Natural killer cell (primary cell): Measurements from ENCODE around the gene EXOC4. TPM values are rescaled to one million over a fixed set of nuclear protein-coding genes. Genes with fewer than 3 reads are reported as not detected.

Source experiments
- ATAC-seq, 3 donors: fragments of 150-1000 bp in 2 of 3; fragments of 200-7000 bp in 1 of 3; cut with Tn5 transposase; 1 replicate in 1 of 3; 2 replicates in 2 of 3; pipeline ENCODE4 v1.10.0; 2021; ENCODE audit warnings: mild to moderate bottlenecking in 2 of 3, moderate library complexity in 2 of 3
- DNase-seq, 2 donors: peaks; one replicate each; pipeline versions ENCODE4 v3.0.0 to v3.0.0-alpha.2; 2013 to 2021; ENCODE audit warnings: mixed read lengths in 1 of 2
- H3K27ac ChIP-seq: one replicate; pipeline ENCODE4 v1.5.1; 2013; ENCODE audit warnings: mild to moderate bottlenecking, low read length
- H3K27me3 ChIP-seq: one replicate; pipeline ENCODE4 v1.6.1; 2013; ENCODE audit warnings: low read length; ENCODE audit not compliant: control insufficient read depth, insufficient read depth
- H3K36me3 ChIP-seq: one replicate; pipeline ENCODE4 v1.6.1; 2013; ENCODE audit warnings: low read length; ENCODE audit not compliant: control insufficient read depth, insufficient read depth
- H3K4me1 ChIP-seq: one replicate; pipeline ENCODE4 v1.6.1; 2013; ENCODE audit warnings: low read length; ENCODE audit not compliant: control insufficient read depth, insufficient read depth
- H3K4me3 ChIP-seq: one replicate; pipeline ENCODE4 v1.5.1; 2013; ENCODE audit warnings: low read length
- H3K9me3 ChIP-seq: one replicate; pipeline ENCODE4 v1.6.1; 2013; ENCODE audit warnings: low read length; ENCODE audit not compliant: control insufficient read depth, insufficient read depth
- H3K27ac Mint-ChIP-seq, 2 donors: one replicate each; pipeline ENCODE4 v1.8.0; 2022; ENCODE audit warnings: mild to moderate bottlenecking in 2 of 2, mixed read lengths in 2 of 2, moderate library complexity in 1 of 2
- H3K27me3 Mint-ChIP-seq, 2 donors: one replicate each; pipeline ENCODE4 v1.8.0; 2022; ENCODE audit warnings: low read depth in 2 of 2, mixed read lengths in 2 of 2
- H3K36me3 Mint-ChIP-seq: one replicate; pipeline ENCODE4 v1.8.0; 2022; ENCODE audit warnings: mixed read lengths
- H3K4me1 Mint-ChIP-seq, 2 donors: one replicate each; pipeline ENCODE4 v1.8.0; 2022; ENCODE audit warnings: mixed read lengths in 2 of 2
- H3K4me3 Mint-ChIP-seq: one replicate; pipeline ENCODE4 v1.8.0; 2022; ENCODE audit warnings: mild to moderate bottlenecking, moderate library complexity, mixed read lengths
- H3K9me3 Mint-ChIP-seq, 2 donors: one replicate each; pipeline ENCODE4 v1.8.0; 2022; ENCODE audit warnings: mixed read lengths in 2 of 2
- CTCF ChIP-seq: fragments of 200-600 bp; IDR thresholded peaks from one replicate; pipeline ENCODE4 v1.8.0; 2022; ENCODE audit warnings: antibody characterized with exemption
- WGBS: methylation state at CpG from one replicate; pipeline ENCODE4 v1.1.7; 2013; ENCODE audit warnings: missing lambda C conversion rate; ENCODE audit not compliant: insufficient coverage; 5-methylcytosine and 5-hydroxymethylcytosine counted together
- intact Hi-C: fragments of 100-400 bp; cut with micrococcal nuclease; formaldehyde crosslinking; loops from one replicate; pipeline ENCODE4 v1.14.2; 2022
- total RNA-seq, 4 donors: library from RNA; stranded (reverse); fragments of 120-200 nt in 1 of 4; gene quantifications; one replicate each; pipeline versions ENCODE4 v1.2.3 to v1.2.4, GENCODE V29; 2013 to 2022

EXOC4 gene
- total RNA-seq, 3 donors from 2014 or later (not counting 1 experiment from before 2014, with no cell fraction given): 105 to 148 (median 123) TPM

- no peaks in the 10 kb centered on the region for H3K27me3 Mint-ChIP-seq
- WGBS: no CpG with 5 or more reads among the region's 3 CpGs
- no peak for TF ChIP-seq CTCF
- no peak overlapping the region for H3K4me3 ChIP-seq
- no peak for ATAC-seq
- no peak overlapping the region for H3K4me3 Mint-ChIP-seq
- H3K27me3 ChIP-seq: no peaks in the 10 kb centered on the region
- peaks cover 2 to 11% of the 10 kb centered on the region in 2 donors for H3K4me1 Mint-ChIP-seq
- intact Hi-C loops: no loop called here
- no peaks in the 10 kb centered on the region for H3K9me3 ChIP-seq
- peak overlapping the region in 1 of 2 donors; percentile 20 for H3K27ac Mint-ChIP-seq
- H3K36me3 ChIP-seq: no peaks in the 10 kb centered on the region
- H3K9me3 Mint-ChIP-seq: no peaks in the 10 kb centered on the region
- no peak for DNase-seq
- H3K36me3 Mint-ChIP-seq: no peaks in the 10 kb centered on the region
- no peak overlapping the region for H3K27ac ChIP-seq
- no peaks in the 10 kb centered on the region for H3K4me1 ChIP-seq
Observed at GRCh38 chr7:133714654-133715053, 461.8 kb downstream of the EXOC4 start.

DNA sequence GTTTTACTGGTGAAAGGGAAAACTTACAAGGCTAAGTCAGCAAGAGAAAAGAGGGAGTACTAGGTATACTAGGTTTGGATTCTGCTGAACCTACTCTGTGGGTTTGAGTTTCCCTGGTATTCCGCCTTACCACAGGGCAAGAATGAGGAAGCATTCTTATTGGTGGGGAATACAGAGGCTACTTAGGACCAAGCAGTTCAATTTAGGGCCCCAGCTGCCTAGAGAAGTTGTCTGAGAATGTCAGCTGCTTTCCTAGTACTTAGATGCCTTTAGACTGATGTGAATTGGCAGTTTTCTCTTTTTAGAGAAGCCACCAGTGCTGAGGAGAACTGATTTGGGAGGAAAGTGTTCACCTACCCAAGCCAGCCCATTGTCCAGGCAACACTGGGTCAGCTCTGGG, 465.3 kb downstream of the EXOC4 start:
- ATAC-seq: no peak

DNA sequence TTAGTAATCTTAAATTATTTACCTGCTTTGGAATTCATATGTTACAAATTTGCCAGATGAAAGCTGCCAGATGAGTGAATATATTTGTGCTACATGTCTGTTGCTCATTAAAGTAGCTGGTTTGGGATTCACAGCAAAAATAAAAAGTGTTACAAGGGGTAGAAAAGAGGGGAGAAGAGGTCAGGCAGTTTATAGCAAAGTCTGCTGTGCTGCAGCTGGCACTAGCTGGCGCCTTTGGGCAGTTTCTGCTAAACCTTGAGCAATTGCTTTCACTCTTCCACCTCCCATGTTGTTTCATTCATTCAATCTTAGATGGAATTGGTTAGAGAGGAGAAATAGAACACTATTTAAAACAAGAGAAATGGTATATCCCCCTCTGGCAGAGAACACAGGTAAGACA, 470.2 kb downstream of the EXOC4 start:
- WGBS: no CpG with 5 or more reads among the region's 1 CpG
- H3K27me3 Mint-ChIP-seq: no peaks in the 10 kb centered on the region
- no peak overlapping the region for H3K4me3 Mint-ChIP-seq
- Histone ChIP-seq H3K4me1 (no peaks in the 10 kb centered on the region), H3K36me3 (no peaks in the 10 kb centered on the region), H3K27me3 (no peaks in the 10 kb centered on the region), H3K27ac (no peak overlapping the region), H3K9me3 (no peaks in the 10 kb centered on the region), H3K4me3 (no peak overlapping the region)
- no peaks in the 10 kb centered on the region for H3K36me3 Mint-ChIP-seq
- H3K27ac Mint-ChIP-seq: no peak overlapping the region
- no peak for ATAC-seq
- H3K4me1 Mint-ChIP-seq: peaks cover 0 to 11% of the 10 kb centered on the region in 2 donors
- DNase-seq: no peak
- intact Hi-C loops: no loop called here
- TF ChIP-seq CTCF: no peak
- H3K9me3 Mint-ChIP-seq: no peaks in the 10 kb centered on the region

More for the DNA sequence above, 465.3 kb downstream of the EXOC4 start:
- no peak overlapping the region for H3K27ac Mint-ChIP-seq
- no peaks in the 10 kb centered on the region for H3K36me3 Mint-ChIP-seq
- Histone ChIP-seq H3K9me3 (no peaks in the 10 kb centered on the region), H3K27ac (no peak overlapping the region), H3K4me1 (no peaks in the 10 kb centered on the region), H3K36me3 (no peaks in the 10 kb centered on the region), H3K4me3 (no peak overlapping the region), H3K27me3 (no peaks in the 10 kb centered on the region)
- WGBS: 96% methylated on average over 1 of the region's 1 CpG
- no peak overlapping the region for H3K4me3 Mint-ChIP-seq
- no peak for TF ChIP-seq CTCF
- no peaks in the 10 kb centered on the region for H3K9me3 Mint-ChIP-seq
- intact Hi-C loops: no loop called here
- H3K4me1 Mint-ChIP-seq: peaks cover 0 to 8% of the 10 kb centered on the region in 2 donors
- no peak for DNase-seq
- no peaks in the 10 kb centered on the region for H3K27me3 Mint-ChIP-seq

GRCh38 chr7:133724148-133724547, 471.3 kb downstream of the EXOC4 start:
- Mint-ChIP-seq H3K27me3 (no peaks in the 10 kb centered on the region), H3K4me3 (no peak overlapping the region), H3K27ac (no peak overlapping the region), H3K4me1 (peaks cover 0 to 11% of the 10 kb centered on the region in 2 donors), H3K9me3 (no peaks in the 10 kb centered on the region), H3K36me3 (no peaks in the 10 kb centered on the region)
- Histone ChIP-seq H3K9me3 (no peaks in the 10 kb centered on the region), H3K27ac (no peak overlapping the region), H3K36me3 (no peaks in the 10 kb centered on the region), H3K4me1 (no peaks in the 10 kb centered on the region), H3K4me3 (no peak overlapping the region), H3K27me3 (no peaks in the 10 kb centered on the region)
- DNase-seq: no peak
- intact Hi-C loops: no loop called here
- TF ChIP-seq CTCF: no peak
- 100% methylated on average over 1 of the region's 2 CpGs for WGBS
- ATAC-seq: no peak
